ENCODE results near the gene CAMSAP3.
"Not testable (repeated sequence)": the region's sequence is repeated elsewhere in the genome, so short reads cannot be mapped to it uniquely, and the experiment has no call there.

GRCh38 chr19:7577422-7577821 is 18.2 kb upstream of the CAMSAP3 start:
- not testable (repeated sequence) for TF ChIP-seq CTCF (IDR thresholded peaks at IDR 0.05 in 8 of 11, conservative IDR thresholded peaks at IDR 0.05 in 3 of 11); POLR2AphosphoS5 (IDR thresholded peaks at IDR 0.05)

Measured in spleen (tissue), 7 donors.